HG02870 (cell line): ENCODE results near the gene SEC62.
"Not testable (repeated sequence)": the region's sequence is repeated elsewhere in the genome, so short reads cannot be mapped to it uniquely, and the experiment has no call there.

ENCODE experiments used
- ATAC-seq: cut with Tn5 transposase; IDR thresholded peaks from one replicate; pipeline ENCODE4 v1.9.1; 2021; ENCODE audit warnings: mild to moderate bottlenecking, moderate library complexity; ENCODE audit not compliant: unreplicated experiment

SEC62 gene

DNA sequence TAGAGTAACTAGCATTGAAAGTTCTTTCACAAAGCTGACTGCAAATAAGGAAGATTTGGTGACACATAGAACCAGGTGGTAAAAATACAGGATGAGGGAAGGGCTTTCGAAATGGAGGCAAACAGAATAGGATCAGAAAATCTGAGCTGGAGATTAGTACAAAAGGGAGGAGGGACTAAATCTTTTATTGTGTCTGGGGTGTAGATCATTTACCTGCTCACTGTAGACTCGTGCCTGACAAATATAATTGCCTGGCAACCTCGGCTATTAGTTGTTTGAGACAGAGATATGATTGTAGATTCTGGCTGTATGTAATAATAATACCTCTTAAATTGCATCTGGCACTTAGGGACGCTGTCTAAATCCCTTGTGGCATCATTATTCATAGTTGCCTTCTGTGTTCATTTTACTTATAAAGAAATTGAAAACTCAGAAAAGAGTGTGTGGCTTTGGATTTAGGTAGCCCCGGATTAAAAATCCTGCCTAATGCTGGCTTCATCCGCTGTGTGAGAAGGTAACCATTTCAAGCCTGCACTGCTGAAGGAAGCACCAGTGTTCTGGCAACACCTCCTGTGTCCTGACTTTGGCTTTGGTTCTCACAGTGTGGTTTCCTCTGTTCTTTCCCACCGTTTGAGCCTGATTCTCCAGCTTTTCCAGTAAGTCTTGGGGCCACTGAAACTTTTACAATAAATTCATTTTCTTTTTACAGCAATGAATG, 46.2 kb downstream of the SEC62 start:
- ATAC-seq = no peak

DNA sequence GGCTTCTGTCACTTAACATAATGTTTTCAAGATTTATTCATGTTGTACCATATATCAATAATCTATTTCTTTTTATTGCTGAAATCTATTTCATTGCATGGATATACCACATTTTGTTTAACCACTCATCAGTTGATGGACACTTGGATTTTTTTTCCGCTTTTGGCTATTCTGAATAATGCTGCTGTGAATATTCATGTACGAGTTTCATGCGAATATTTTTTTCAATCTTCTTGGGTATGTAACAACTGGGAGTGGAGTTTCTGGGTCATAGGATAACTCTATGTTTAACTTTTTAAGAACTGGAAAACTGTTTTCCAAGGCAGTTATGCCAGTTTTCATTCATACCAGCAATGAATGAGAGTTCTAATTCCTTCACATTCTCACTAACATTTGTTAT, 49.5 kb downstream of the SEC62 start:
- ATAC-seq = no peak

DNA sequence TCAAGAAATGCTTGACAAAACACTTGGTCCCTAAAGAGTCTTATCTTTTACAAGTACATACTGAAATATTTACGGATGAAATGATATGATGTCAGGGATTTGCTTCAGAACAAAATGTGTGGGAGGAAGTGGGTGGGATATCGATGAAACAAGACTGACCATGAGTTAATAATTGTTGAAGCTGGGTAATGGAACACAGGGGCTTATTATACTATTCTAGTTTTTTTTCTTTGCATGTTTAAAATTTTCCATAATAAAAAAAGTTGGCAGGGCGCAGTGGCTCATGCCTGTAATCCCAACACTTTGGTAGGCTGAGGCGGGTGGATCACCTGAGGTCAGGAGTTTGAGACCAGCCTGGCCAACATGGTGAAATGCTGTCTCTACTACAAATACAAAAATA, 52.7 kb downstream of the SEC62 start:
- ATAC-seq = not testable (repeated sequence)

DNA sequence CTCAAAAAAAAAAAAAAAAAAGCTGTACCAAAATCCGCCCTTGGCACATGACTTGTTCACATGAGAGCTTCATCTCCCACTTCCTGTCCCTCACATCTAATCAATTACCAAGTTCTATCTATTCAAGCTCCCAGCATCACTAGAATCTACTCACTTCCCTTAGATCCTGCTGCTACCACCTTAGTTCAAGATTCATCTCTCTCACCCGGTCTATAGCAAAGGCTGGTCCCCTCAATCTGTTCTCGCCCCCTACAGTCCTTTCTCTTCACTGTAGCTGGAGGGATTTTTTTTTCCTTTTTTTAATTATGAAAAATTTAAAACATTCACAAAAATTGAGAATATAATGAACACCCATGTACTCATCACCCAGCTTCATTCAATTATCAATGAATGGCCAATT, 54.5 kb downstream of the SEC62 start:
- no peak for ATAC-seq

DNA sequence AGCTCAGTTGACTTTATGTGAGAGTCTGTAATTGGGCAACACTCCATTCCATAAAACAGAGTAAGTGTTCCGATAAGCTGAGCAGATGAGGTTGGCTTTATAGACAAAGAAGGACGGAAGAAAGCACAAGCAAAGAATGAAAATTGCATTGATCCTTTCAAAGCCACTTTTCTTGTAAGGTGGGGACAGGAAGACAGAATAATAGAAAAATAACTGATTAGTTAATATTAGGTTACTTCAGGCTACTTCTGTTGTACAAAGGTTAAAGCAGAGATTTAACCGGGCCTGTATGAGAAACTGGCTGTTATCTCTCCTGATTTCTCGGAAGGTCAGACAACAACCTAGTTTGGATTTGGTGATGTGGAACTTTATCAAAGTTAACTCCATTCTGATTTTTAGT, 55.7 kb downstream of the SEC62 start:
- no peak for ATAC-seq

DNA sequence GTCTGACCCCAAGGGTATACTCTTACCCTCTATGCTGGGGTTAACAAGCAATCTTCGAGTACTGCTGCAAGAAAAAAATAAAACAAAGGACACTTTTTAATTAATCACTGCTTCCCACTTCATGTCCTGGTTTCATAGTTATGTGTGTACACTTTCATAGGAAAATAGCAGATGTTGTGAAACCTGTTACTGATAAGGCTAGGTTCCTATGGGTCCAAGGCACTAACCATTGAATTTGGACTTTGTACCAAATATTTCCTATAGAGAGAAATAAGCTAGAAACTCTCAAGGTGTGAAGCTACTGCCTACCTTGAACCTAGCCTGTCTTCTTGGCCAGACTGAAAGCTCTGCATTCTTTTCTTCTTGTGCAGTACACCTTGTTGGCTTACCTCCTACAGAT, 56.6 kb downstream of the SEC62 start:
- no peak for ATAC-seq

DNA sequence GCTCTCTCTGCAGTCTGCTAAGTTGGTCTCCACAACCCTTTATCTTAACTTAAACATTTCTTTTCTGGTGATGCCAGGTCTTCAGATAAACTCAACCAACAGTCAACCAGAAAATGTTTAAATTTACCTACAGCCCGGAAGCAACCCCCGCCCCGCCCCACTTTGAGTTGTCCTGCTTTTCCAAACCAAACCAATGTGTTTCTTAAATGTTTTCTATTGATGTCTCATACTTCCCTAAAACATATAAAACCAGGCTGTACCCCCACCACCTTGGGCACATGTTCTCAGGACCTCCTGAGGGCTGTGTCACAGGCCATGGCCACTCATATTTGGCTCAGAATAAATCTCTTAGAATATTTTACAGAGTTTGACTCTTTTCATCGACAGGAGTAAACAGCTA, 58.0 kb downstream of the SEC62 start:
- ATAC-seq = no peak

DNA sequence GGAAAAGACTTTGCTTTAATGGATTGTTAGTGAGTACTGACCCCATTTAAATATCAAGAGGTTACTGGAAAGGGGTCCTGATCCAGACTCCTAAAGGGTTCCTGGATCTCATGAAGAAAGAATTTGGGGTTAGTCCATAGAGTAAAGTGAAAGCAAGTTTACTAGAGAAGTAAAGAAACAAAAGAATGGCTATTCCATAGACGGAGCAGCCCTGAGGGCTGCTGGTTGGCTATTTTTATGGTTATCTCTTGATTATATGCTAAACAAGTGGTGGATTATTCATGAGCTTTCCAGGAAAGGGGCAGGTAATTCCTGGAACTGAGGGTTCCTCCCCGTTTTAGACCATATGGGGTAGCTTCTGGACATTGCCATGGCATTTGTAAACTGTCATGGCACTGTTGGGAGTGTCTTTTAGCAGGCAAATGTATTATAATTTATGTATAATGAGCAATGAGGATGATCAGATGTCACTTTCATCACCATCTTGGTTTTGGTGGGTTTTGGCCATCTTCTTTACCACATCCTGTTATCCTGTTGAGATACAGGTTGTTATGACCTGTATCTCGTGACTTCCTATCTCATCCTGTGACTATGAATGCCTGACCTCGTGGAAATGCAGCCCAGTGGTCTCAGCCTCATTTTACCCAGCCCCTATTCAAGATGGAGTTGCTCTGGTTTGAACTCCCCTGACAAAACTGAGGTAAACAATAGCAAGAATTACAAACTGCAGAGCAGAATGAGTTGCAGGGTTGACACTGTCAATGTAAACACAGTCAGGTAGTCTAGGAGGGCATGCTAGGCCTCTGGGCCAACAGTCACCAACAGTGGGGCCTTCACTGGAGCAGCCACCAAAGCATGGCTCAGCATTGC, 60.9 kb downstream of the SEC62 start:
- no peak for ATAC-seq

DNA sequence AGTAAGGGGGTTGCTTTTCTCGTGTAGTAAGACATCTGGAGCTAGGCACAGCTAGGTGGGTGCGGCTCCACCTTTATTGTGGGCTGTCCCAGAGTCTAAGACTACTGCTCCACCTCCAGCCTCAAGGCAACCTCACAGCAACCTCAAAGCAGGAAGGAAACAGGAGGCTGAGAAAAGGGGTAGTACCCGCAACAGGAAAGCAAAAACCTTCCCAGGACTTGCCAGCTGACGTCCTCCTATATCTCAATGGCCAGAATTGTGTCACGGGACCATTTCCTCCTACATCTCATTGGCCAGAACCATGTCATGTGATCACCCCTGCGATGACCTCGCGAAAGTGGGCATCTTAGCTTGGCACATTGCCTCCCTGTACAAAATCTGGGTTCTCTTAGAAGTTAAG, 66.9 kb downstream of the SEC62 start:
- ATAC-seq = no peak

DNA sequence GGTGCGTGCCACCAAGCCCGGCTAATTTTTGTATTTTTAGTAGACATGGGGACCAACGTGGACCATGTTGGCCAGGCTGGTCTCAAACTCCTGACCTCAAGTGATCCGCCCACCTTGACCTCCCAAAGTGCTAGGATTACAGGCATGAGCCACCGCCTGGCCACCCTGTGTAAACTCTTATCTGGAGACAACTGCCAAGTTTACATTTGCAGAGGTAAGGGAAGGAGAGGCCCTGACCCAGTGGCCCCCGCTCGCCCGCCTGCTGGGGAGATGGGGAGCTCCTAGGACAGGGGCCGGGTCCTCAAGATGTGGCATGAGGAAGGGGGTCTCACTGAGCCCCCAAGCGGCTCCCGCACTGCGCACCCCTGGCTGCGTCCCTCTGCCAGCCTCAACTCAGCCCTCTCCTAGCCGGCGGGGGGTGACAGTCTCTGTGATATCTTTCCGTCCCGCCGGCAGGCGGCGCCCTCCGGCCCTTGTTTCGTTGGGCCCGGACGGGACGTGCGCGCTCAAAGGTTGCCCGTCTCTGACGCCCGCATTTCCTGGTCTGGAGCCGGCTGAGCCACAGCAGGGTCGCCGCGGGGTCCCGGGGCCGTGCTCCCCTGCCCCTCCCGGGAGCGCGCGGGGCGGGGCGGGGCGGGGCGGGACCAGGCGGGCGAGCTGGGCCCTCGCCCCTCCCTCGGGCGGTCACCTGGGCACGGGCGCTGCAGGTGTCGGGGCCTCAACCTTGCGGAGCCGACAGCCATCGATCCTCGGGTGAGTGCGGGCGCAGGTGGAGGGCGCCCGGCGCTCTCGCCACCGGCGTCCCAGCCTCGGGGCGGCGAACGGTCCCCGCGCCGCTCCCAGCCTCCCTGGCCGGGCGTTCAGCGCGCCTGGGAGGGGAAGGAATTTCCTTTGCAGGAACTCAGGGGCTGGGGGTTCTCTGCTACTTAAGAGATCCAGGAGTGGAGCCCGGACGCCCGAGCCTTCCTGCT, 71.1 kb downstream of the SEC62 start, which contains the start of gene GPR160:
TSS of gene GPR160 (plus strand) at position 533 of the 971 bp plus-strand sequence. CDS start 45,978 bp downstream, outside the sequence.
- peak; percentile 75 for ATAC-seq

DNA sequence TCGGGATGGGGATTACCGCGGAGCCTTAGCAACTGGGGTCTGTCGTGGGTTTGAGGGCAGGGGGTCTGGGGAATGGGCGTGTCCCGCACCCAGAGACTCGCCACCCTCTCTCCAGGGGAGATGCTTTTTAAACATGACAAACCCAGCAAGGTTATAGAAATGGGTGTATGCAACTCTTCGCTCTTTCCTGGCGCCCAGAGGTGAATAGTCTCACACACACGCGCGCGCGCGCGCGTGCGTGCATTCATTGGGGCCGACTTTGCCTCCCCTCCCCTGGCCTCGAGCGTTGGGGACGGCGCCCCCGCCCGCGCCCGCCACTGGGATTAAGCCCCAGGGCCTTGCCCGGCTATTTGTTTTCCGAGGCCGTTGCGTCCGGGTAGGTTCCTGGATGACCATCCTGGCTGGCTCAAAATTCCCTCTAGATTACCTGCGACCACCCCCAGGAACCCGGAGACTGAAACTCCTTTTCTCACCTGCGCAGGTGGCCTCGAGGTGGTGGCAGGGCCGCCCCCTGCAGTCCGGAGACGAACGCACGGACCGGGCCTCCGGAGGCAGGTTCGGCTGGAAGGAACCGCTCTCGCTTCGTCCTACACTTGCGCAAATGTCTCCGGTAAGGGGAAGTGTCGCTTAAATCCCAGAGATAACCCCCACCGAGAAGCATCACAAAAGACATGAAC, 72.0 kb downstream of the SEC62 start:
- peak; percentile 15 for ATAC-seq

DNA sequence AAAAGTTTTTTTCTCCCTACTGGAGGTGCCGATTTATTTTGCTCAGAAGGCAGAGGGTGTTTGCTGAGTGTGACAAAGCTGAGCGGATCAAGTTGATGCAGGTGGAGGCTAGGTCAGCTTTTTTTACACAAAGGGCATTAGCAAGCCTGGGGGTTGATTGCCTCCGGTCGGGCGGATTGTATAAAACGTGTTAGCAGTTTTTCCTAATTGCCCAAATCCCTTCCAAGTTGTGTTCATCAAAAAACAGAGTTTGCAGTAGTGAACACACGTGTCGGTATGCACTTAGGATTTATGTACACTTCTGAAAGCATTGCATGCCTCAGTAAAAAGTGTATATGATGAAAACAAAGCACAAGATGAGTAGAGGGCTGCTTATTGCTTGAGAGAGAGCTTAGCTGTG, 73.8 kb downstream of the SEC62 start:
- ATAC-seq = no peak

DNA sequence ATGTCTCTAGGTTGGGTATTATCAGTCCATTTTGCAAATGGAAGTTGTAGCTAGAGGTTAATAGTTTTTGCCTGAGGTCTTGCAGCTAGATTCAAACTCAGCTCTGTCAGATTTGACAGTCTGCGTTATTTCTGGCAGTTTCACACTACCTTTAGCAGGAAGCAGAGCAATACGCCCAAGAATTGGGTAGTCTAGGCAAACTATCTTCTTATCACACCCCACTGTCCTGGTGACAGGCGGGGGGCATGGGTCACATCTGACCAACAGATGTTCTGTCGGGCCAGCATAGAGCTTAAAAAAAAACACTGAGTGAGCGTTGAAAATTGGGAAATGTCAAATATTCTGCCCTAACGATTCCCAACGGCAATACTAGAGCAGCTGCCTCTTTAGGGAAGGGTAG, 76.9 kb downstream of the SEC62 start:
- ATAC-seq = no peak

DNA sequence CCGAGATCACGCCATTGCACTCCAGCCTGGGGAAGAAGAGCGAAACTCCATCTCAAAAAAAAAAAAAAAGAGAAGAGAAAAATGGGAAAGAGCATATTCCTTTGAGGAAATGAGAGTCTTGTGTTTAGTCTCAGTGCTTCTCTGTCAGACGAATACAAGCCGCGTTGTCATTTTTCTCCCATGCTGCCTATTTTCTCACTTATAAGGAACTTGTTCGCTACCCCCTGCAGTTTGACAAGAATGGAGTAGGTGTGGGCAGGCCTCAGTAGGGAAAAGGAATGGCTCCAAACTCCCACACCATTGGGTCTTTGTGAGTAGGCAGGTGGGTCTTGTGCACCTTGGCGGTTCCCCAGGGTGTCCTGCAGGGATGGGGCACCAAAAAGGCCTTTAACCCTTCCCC, 77.7 kb downstream of the SEC62 start:
- no peak for ATAC-seq

DNA sequence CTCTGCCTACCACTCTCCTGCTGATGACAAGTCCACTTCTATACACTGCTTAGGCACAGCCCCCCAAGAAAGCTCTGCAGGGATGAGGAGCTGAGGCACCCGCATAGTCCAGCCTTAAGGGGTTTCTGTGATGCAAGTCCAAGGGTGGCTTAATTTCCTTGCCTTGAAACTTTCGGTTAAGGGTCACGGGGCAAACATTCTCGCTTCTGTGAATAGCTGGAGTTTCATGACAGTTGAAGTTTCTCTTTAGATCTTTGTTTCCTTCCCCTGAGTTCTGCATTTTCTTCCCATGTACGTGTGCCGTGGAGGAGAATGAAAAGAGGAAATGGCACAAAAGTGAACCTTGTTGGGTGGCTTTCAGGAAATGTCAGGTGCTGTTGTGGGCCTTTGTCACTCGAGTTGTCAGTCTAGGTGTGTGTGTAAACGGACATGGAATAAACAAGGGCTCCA, 78.2 kb downstream of the SEC62 start:
- peak; percentile 61 for ATAC-seq

DNA sequence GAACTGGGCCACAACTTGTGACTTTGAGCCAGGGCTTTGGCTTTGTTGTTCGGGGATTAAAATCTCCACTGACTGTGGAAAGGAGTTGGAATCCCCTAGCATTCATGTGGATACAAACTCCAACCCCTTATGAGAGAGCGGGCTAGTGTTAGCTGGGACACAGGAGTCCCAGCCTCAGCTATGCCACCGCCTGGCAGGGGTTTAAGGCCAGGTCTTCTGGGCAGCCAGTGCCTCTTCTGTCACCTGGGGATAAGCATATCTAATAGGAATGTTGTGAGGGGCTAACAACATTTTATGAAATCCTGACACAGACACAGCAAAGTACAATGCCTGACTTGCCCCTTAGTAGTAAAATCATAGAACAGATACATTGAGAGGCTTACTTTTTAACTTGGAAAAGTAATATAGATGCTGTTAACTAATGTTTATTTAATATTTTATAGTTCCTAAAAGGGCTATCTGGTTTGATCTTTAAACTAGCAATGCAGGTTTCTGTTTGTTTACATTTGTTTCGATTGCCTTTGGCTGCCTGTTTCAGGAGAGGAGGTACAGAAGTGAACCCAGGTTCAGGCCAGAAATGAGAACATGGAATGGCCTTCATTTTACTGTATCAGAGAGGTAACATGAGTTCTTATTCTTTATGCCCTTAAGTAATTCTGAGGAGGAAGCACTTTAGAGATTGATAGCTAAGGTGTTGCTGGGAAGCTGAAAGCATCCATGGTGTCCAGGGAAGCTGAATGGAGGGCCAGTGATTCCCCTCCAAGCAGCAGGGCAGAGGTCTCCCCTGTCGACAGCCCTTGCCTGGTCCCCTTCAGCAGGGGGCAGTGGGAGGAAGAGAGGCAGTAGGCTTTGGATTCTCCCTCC, 79.9 kb downstream of the SEC62 start:
- no peak for ATAC-seq

DNA sequence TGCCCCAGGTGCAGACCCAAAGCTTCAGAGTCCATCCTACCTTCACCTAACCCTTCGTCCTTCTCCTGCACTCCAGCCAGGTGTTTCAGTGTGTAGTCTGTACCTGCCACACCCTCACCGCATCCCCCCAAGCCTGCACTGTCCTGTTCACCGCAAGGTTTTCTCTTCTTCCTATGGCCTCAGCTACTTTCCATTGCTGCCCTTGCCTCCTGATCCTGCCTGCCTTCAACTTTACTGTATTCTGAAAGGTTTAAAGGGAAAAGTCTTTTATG, 80.5 kb downstream of the SEC62 start:
- no peak for ATAC-seq
